GM18867 (cell line): ENCODE data around the gene CLASP2.
"Not testable (repeated sequence)": the region's sequence is repeated elsewhere in the genome, so short reads cannot be mapped to it uniquely, and the experiment has no call there.

Source experiments
- ATAC-seq: cut with Tn5 transposase; IDR thresholded peaks from one replicate; pipeline ENCODE4 v1.9.1; 2021; ENCODE audit warnings: mild to moderate bottlenecking, moderate library complexity; ENCODE audit not compliant: unreplicated experiment

Gene CLASP2

DNA sequence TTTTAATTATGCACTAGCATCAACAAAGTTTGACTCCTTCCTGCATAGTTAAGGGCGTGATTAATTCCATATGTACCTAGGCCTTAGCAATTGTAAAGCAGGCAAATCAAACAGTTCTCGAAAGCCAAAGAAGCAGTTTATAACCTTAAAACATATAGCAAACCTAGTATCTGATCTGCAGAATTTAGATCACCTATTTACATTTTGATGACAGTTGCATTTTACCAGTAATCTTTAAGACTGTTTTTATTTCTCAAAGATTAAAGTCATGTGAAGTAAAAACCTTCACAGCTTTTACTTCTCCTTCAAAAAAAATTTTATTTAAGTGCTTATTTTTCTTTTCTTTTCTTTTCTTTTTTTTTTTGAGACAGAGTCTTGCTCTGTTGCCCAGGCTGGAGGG is 257.0 kb downstream of the CLASP2 start:
- no peak for ATAC-seq

DNA sequence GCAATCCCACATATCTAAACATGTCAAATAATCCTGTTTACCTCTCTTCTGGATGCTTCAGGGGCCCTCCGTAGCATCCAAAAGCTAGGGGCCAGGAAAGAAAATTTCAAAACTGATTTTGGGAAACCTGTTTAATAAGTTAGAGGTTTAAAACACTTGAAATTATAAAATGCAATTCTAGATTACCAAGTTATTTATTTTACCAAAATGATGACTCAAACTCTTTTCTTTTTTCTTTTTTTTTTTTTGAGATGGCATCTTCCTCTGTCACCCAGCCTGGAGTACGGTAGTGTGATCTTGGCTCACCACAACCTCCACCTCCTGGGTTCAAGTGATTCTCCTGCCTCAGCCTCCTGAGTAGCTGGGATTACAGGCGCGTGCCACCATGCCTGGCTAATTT is 258.5 kb downstream of the CLASP2 start:
- not testable (repeated sequence) for ATAC-seq

DNA sequence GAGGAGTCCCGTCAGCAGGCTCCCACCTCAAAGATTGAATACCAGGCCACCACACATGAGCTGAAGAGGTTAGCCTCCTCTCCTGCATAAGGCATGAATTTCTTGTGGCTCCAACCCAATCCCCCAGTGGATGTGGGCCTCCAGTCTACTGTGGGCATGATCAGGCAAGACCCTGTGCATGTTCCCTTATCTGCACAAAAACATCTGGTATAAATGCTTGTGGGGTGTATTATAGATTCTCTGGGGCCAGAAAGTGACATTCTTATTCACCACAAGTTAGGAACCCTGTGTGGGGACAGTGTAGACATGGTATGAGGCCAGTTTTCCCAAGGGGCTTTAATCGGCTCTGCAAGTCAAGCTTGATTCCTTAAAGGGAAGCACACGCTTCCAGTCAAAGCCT is 259.6 kb downstream of the CLASP2 start:
- no peak for ATAC-seq

DNA sequence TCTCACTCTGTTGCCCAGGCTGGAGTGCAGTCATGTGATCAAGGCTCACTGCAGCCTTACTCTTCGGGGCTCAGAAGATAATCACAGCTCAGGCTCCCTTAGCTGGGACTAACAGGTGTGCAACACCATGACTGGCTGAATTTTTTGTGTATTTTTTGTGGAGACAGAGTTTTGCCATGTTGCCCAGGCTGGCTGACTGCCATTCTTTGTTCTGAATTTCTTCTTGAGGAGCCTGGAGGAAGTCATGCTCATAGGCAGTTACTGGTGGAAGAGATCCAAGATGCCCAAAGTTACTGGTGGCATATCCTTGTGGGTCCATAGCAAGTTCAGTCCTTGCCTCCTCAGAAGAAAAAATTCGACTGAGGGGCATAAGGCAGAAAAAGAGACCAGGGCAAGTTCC is 261.3 kb downstream of the CLASP2 start:
- no peak for ATAC-seq

DNA sequence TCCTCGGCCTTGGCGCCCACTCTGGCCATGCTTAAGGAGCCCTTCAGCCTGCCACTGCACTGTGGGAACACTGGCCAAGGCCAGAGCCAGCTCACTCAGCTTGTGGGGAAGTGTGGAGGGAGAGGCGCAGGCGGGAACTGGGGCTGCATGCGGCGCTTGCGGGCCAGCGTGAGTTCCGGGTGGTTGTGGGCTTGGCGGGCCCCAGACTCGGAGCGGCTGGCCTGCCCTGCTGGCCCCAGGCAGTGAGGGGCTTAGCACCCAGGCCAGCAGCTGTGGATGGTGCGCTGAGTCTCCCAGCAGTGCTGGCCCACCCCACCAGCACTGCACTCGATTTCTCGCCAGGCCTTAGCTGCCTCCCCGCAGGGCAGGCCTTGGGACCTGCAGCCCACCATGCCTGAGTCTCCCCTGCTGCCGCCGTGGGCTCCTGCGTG is 264.7 kb downstream of the CLASP2 start:
- ATAC-seq = no peak

- not testable (repeated sequence) for ATAC-seq
Measured at GRCh38 chr3:33451994-33452393, 266.1 kb downstream of the CLASP2 start.

DNA sequence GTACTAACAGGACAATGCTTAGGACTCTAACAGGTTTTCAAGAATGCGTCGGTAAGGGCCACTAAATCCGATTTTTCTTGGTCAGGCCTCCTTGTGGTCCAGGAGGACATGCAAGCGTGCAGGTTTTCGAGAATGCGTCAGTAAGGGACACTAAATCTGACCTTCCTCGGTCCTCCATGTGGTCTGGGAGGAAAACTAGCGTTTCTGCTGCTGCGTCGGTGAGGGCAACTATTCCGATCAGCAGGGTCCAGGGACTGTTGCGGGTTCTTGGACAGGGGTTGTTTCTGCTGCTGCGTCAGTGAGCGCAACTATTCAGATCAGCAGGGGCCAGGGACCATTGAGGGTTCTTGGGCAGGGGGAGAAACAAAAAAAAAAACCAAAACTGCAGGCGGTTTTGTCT is 270.1 kb downstream of the CLASP2 start:
- ATAC-seq = no peak

- not testable (repeated sequence) for ATAC-seq
Measured at GRCh38 chr3:33447256-33447625, 270.8 kb downstream of the CLASP2 start.
